Stimulated activated CD4-positive, alpha-beta T cell treated with anti-CD3 and anti-CD28 coated beads, Interleukin-15, amount 100 ng/mL, for 48 hours (primary cell): ENCODE measurements around the gene FRMPD4.

Source experiments
- DNase-seq, 2 donors: peaks; one replicate each; pipeline ENCODE4 v3.0.0-alpha.2; 2020; ENCODE audit warnings: low read depth in 2 of 2

FRMPD4 gene

DNA sequence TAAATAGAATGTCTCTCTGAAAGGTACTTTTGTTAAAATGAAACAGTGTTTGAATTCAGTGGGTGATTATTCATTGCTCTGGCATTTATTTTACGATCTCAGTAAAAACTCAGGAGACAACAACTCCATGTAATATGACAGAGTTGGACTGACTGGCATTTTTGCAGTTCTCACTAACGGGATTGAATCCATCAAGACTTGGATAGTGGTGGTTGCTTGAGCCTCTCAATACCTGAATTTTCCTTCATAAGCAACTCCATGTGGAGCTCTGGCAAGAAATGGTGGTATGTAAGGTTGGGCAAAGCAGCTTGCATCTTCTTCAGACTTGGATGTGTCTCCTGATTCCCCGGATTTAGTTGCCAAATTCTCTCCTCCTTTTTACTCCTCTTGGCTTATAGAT lies 72.7 kb downstream of the FRMPD4 start:
- DNase-seq: no peak

- no peak for DNase-seq
These were observed 85.4 kb downstream of the FRMPD4 start for GRCh38 chrX:12223650-12224049.

GRCh38 chrX:12225107-12225506 lies 86.8 kb downstream of the FRMPD4 start:
- DNase-seq: no peak

GRCh38 chrX:12227412-12228041 lies 89.3 kb downstream of the FRMPD4 start:
- DNase-seq: no peak

- no peak for DNase-seq
These were observed 90.6 kb downstream of the FRMPD4 start for GRCh38 chrX:12228862-12229261.

DNA sequence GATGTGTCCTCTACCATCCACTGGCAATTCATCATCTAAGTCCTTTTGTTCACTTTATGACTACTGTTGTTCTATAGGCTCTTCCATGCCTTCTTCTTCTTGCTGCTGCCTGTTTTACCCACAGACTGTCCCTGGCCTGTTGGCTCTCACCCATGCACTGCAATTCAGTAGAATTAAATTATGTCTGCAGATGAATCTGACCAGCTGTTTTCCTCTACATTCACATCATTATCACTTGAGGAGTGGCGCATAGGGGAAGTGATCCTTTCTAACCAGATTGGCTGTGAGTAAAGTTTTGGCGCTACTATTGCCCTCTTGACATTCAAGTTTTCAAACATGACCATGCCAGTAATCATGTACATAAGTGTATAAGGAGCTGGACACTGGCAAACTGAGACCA lies 91.7 kb downstream of the FRMPD4 start:
- no peak for DNase-seq

DNA sequence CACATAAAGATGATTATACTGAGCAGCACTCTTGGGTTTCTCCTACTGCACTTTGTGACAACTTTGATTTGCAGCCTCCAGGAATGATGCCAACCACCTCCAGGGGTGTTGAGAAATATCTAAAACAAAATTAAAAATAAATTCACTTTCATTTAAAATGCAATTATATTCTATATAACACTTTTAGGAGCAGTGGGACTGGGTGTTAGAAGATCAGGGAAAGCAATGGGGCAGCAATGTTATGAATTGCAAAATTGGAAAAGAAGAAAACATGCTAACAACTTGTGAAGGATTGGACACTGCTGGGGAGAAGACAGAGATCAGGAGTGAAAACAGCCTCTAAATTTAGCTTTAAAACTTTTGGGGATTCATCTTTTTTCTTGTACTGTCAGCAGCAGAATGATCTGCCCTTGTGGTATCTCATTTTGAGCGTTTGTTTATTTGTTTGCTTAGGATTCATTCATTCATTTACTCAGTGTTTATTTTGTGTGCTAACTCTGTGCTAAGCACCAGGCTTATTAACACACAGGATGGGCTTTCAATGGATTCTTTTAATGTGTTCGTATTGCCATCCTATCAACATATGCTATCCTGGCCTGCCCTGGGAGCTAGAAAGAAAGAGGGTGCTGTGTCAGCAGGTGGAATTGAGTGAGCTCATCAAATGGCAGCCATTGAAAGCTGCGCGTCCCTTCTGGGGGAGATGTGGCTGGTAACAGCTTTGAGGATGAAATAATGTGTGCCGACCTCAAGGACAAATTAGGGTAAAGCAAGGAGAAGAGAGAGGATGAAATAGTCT lies 96.5 kb downstream of the FRMPD4 start:
- DNase-seq: no peak

DNA sequence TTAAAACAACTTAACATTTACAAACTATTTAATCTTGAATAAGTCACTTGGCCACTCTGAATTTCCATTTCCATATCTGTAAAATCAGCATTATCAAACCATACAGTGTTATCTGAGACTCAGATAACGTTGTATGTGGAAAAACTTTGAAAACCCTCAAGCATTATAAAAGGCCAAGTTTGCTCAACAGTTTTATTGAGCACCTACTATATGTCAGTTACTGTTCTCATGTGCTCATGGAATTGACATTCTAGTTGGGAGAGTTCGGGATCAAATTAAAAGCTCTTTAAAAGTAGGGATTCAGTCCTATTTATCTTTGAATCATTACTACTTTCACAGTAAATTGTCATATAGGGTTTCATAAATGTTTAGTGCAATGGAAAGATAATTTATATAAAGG lies 97.9 kb downstream of the FRMPD4 start:
- DNase-seq: no peak

GRCh38 chrX:12237131-12237530 lies 98.9 kb downstream of the FRMPD4 start:
- no peak for DNase-seq

DNA sequence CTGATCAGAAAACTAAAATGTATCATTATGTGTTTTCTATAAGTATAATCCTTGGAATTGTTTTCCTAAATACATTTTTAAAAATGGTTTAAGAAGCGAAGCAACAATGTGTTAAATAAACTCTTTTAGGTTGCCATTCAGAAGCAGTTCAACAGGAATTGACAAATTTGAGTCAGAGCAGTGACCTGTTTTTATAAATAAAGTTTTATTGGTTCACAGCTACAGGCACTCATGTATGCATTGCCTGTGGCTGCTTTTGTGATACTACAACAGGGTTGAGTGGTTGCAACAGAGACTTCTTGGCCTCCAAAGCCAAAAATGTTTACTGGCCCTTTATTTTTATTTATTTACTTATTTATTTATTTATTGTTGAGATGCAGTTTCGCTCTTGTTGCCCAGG lies 99.5 kb downstream of the FRMPD4 start:
- no peak for DNase-seq

- no peak for DNase-seq
These were observed 101.2 kb downstream of the FRMPD4 start for GRCh38 chrX:12239356-12240082.

GRCh38 chrX:12240491-12240890 lies 102.2 kb downstream of the FRMPD4 start:
- DNase-seq: no peak

DNA sequence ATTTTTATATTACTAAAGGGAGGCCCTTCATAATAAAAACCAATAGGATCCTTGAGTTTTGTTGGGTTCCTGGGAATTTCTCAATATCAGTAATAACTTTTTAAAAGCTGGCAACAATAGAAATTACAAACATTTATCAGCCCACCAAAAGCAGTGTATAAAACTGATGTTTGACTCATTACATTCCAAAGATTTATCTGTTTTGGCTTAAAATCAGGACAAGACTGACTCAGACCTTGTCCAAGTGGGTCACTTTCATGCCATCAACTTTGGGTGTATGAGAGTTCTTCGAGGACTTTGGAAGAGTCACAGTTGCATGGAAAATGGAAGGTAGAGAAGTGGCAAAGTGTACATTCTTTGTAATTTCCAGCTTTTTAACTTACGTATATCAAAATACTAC lies 102.8 kb downstream of the FRMPD4 start:
- DNase-seq: no peak

DNA sequence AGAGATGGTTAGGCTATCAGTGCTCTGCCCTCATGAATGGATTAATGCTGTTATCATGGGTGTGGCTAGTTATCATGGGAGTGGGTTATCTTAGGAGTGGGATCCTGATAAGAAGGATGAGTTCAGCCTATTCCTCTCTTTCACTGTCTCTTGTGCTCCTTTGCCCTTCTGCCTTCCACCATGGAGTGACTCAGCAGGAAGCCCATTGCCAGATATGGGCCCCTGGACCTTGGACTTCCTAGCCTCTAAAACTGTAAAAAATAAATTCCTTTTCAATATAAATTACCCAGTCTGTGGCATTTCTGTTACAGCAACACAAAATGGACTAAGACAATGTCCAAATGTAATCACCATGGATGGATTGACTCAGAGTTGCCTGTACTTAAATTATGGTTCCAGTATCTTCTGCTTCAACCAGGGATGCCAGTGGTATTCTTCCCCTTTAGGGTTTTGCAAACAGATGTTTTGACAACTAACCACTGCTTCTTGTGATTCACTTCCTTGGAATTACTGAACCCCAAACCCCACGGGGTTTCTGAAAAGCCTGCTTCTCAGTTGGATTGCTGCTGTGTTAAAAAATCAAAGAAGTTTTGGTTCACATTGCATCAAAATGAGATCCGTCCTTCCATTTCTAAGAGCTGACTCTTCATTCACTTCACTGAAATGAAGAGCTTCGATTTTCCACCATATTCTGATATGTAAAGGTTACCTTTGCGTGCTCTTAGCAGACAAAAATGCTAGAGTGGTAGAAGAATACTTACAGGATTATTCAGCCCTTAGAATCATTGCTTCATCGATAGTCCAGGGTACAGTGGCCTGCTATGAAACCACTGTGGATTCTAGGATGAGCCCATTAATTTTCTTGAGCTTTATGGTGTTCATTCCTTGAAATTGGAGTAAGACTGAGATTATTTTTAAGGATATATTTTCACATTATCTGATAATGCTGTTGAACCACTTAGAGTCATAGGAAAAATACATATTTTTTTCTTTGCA lies 107.7 kb downstream of the FRMPD4 start:
- DNase-seq: no peak

DNA sequence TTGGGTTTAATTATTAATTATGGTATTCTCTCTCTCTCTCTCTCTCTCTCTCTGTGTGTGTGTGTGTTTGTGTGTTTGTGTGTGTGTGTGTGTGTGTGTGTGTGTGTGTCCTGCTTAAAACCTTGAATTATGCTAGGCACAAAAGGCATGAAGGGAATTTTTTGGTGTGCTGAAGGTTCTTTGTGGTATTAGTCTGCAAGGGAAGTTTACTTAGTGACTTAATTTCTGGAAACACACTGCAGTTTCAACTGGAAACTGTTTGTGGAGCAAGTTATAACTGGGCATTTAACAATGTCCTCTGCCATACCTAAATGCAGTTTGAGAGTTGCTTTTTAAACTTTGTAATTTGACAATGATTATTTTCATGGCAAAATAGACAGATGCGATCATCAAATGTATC lies 111.7 kb downstream of the FRMPD4 start:
- no peak for DNase-seq

GRCh38 chrX:12263211-12263610 lies 124.9 kb downstream of the FRMPD4 start:
- no peak for DNase-seq

DNA sequence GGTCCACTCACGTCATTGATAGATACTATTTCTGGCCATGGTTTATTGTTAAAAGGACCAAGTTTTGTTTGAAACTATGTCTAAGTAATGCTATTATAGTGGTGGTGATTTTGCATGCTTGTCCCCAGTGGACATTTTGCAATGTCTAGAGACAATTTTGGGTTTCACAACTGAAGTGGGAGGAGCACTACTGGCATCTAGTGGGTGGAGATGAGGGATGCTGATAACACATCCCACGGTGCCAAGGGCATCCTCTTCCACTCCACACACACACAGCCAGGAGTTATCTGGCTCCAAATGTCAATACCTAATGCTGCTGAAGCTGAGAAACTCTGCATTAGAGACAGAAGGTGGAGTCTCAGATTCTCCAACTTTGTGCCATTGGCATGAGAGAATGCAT lies 131.2 kb downstream of the FRMPD4 start:
- no peak for DNase-seq

DNA sequence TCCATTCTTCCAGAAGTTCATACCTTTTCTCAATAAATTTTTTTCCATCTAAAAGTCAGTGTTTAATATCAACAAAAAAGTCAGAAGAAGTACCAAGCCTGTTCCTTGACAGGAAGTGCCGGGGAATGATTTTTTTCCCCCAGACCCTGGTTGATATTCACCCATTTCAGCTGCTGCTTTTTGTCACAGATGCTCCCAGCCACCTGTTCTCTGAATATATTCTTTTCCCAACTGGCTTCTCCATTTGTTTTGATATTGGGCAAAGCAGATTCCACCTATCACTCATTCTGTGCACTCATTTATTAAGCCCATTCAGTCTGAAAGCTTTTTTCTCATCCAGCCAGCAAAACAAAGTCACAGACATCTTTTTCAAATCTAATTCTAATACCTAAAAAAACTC lies 139.9 kb downstream of the FRMPD4 start:
- no peak for DNase-seq

DNA sequence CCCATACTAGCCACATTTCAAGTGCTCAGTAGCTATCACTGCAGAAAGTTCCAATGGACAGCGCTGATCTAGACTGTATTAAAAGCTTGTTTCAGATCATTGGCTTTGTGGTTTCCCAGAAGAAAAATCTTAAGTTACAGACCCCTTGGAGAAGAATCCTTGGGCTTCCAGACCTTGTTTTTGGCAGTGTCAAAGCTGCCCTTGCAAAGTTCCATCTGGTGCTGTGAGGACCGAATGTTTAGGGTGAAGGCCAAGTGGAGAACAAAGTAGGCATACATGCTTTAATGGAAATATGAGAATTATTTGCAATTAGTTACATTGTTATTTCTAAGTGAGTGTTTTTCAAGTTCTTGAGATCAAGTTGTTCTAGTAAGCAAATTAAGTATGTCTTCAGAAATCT lies 144.7 kb downstream of the FRMPD4 start:
- DNase-seq: no peak

DNA sequence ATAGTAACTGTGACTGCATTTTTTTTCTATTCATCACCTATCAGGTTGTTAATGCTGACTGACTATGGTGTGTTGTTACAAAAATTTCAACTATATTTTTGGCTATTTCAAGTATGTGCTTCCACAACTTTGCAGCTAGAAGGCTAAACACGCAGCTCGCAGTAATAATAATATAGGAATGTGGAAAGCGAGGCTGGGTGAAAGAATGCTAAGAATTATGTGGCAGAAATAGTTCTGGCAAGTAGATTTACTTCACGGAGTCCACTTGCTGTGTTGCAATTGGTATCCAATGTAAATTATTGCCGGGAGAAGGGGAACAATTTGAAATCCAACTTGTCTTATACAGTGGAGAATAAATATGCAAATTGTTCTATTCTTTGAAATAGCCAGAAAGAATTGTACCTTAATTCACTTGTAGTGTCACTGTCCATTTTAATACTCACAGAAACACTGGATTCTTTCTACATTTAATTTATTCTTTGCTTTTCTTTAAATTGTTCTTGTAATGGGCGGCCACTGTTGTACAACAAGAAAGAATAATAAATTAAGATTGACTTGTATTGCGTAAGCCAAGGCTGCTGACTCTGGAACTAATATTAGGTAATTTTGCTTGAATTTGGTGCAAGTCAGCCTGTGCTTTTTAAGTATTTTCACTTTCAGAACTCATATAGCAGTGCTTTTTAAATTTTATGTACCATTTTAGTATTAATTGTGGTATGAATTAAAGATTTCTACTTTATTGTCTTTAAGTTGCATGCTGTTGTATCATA lies 154.9 kb downstream of the FRMPD4 start:
- no peak for DNase-seq

DNA sequence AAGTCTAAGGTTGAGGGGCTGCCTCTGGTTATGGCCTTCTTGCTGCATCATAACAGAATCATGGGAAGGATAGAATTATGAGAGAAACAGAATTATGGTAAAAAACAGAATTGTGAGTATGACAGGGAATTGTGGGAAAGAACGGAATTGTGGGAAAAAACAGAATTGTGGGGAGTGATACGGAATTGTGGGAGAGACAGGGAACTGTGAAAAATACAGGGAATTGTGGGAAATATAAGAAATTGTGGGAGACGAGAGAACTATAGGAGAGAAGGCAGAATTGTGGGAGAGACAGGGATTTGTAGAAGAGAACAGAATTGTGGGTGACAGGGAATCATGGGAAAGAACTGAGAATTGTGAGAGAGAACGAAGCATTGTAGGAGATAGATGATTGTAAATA lies 159.1 kb downstream of the FRMPD4 start:
- no peak for DNase-seq
